GM18526 (cell line): ENCODE data around the gene REEP1.

Experiments used
- POLR2A ChIP-seq: IDR thresholded peaks from 3 replicates; pipeline ENCODE4 v1.6.1; 2011; ENCODE audit not compliant: insufficient read length; ENCODE audit errors: extremely low read depth

The REEP1 gene

DNA sequence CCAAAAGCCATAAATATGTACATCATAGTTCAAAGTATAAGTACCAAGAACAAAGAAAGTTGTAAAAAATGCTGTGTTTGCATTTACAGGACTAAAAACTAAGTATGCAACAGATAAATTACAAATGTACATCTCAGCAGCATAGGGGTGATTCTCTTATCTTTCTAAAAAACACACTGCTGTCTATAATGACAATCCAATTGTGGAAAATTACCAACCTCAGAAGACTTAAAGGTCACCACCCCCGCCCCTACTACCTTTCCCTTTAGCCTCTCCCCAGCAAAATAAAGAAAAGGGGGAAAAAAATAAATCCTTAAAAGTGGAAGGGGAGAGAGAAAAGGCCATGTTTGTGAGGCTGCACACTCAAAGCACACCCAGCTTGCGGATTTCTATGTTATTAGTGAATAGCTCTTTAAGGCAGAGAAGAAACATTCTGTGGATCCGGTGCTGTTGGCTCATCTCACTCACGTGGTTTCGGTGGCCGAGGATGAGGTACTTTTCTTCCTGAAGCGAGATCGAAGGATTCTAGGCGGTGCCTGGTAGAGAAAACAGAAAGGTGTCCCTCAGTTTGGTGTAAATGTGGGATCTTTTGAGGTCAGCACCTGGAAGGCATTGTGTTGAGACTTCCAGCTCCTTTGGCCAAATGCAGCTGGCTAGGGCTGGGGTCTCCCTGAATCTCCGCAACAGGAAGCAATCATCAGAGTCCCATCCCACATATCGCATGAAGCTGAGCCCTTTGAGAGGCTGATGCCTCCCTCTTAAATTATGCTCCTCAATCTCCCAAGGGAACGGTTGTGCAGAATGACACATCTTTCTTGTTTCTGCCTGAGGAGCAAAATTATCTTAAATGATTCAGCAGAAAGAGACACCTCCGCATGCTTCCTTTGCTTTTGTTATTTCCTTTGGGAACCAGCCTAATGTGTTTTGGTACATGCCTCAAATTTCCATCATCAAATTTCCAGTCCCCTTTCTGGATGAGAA, 120.6 kb downstream of the REEP1 start:
- TF ChIP-seq POLR2A: no peak

DNA sequence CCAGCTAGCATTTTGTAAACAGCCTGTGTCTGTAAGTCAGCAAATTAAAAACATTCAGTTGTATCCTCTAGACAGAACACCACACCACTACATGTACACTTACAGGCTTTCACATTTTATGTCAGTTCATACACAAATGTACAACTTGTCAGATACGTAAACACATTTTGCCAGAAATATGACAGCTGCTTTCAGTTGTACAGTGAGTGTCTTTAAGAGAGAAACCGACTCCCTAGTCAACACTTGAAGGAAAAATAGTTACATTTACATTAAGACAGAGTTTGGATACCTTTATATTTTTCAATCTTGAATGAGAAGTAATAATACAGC, 123.0 kb downstream of the REEP1 start:
- no peak for TF ChIP-seq POLR2A

DNA sequence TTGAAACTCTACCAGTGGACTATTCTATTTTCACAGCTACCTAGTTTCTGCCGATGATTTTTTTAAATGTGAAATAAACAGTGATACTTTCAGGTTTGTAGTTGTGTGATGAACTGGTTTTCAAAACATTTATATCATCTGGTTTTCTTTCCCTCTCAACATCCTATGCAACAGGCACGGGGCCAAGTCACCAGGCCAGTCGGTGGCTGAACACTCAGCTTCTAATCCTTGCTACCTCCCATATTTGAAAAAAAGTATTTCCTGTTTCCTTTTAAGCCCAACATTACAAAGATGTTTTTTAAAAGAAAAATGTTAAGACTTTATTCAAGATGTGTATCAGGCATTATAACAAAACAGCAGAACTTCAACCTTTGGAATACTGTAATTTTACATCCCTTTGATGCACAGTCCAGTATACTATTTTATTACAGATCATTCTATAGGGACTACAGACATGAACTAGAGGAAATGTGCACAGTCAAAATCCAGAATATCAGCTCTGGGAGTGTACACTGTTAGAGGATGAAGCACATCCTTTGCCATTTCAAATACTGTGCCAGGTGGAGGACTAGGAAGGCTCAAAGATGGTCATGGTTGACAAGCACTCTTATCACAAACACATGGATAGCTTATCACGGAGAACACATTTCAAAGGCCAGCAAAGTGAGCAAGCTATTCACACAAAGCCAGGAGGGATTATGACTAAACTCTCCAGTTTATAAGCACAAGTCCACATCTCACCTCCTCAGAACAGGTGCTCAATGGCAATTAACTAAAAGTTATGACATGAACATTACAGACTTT, 123.5 kb downstream of the REEP1 start:
- no peak for TF ChIP-seq POLR2A

DNA sequence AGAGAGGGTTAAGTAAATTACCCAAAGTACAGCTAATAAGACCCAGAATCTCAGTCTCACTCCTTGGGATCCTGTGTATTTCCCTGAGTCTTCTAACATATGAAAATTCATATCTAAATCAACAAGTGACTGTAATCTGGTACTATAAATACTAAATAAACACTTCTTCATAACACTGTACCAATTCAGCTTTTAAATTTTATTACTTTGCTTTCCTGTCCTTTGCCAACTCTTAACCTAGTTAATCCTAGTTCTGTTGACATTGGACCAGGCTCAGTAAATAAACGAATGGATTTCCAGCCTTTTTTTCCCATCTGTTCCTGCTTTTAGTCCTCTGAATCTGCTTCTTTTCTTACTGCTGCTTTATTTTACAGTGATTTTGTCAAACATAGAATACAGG, 124.4 kb downstream of the REEP1 start:
- no peak for TF ChIP-seq POLR2A

GRCh38 chr2:86211796-86212188, 125.6 kb downstream of the REEP1 start:
- TF ChIP-seq POLR2A: no peak

GRCh38 chr2:86211033-86211795, 126.2 kb downstream of the REEP1 start:
- TF ChIP-seq POLR2A: no peak

DNA sequence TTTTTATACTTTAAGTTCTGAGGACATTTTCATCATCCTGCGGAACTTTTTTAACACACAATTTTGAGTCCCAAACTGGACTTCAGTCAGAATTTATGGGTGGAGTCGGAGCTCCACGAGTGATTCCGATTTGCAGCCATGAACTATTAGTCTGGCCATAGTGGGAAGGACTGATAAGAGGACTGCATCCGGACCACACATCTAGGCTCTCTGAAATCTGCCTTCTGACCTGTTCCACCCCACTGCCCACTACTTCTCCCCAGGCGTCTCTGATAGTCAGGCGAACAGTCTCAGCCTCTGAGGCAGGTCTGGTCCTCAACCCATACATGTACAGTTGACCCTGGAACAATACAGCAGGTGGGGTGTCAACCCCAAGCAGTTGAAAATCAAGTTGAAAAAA, 133.0 kb downstream of the REEP1 start:
- TF ChIP-seq POLR2A: no peak

- TF ChIP-seq POLR2A: no peak
Observed at GRCh38 chr2:86203614-86204013, 133.8 kb downstream of the REEP1 start.

DNA sequence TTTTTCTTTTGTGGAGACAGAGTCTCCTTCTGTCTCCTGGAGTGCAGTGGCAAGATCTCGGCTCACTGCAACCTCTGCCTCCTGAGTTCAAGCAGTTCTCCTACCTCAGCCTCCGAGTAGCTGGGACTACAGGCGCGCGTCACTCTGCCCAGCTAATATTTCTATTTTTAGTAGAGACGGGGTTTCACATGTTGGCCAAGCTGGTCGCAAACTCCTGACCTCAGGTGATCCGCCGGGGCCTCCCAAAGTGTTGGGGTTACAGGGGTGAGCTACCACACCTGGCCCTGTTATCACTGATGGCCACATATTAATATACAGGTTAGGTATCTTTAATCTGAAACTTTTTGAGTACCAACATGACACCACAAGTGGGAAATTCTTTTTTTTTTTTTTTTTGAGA, 134.7 kb downstream of the REEP1 start:
- no peak for TF ChIP-seq POLR2A

DNA sequence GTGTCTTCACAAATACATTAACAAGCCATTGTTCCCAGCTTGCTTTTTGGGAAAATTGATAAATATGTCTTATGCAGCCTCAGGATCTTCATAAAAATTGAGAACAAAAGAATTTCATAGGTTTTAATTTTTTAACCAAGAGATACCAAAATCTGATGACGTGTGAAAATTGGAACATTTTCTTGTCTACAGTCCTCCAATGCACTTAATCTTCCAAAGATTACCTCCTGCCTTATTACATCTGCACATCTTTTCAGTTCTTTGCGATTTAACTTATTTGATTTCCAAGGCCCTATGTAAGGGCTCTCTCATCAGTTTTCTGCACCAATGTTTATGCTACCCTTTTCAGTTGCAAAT, 135.1 kb downstream of the REEP1 start:
- TF ChIP-seq POLR2A: no peak

DNA sequence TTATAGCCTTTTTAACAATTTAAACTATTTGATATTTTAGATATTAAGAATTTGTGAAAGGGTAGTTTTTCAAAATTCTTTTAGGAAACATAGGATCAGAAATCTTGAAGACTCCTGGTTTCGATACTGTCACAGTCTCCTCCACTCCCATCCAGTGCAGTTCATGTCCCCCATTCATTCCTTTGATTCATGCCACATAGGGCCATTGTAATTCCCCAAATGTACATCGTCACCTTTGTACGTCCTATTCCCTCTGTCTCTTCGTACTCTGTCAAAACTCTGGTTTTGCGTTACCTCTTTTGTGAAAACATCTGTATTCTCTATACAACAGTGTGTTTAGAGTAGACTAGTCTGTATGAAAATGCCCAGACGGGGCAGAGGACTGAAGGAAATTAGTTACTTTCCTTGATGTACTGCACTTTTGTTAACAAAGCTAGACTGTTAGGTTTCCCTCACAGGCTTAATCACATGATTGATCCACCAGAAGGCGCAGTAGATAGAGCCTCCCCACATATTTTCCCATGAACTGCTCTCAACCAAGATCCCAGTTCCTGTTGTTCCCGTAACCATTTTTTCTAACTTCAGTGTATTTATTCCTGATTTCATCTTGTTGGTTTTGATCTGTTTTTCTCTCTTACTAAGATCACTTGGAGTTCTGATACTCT, 135.6 kb downstream of the REEP1 start:
- no peak for TF ChIP-seq POLR2A

DNA sequence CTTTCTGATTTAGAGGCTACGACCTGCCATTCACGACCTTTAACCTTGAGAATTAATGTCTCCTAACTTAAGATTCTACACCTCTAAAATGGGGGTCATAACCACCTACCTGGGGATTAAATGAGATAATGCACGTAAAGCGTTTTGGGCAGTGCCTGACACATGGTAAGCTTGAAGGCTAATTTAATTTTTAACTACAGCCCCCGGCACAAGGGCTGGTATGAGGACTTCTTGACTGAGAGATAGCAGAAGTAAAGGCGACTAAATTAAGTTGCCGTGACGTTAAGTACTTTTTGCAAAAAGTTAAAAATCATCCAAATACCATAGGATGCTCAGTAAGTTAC, 137.6 kb downstream of the REEP1 start:
- TF ChIP-seq POLR2A: no peak

DNA sequence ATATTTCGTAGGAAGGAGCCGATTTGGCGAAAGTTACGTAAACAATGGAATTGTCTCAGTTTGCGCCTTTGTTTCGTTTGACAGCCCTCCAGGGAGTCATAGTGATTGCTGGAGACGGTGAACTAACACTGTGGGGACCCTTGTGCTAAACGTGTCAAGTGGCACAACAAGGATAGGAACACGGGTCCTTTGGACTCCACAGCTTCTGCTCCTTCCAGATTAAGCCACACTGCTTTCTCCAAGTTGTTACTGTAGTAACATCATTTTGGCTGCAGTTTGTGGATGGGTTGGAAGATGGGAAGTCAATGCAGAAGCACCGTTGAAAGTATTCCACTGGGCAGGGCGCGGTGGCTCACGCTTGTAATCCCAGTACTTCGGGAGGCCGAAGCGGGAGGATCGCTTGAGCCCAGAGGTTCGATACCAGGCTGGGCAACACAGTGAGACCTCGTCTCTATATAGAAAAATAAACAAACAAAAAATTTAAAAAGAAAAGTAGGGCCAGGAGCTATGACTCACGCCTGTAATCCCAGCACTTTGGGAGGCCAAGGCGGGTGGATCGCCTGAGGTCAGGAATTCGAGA, 141.5 kb downstream of the REEP1 start:
- TF ChIP-seq POLR2A: no peak

DNA sequence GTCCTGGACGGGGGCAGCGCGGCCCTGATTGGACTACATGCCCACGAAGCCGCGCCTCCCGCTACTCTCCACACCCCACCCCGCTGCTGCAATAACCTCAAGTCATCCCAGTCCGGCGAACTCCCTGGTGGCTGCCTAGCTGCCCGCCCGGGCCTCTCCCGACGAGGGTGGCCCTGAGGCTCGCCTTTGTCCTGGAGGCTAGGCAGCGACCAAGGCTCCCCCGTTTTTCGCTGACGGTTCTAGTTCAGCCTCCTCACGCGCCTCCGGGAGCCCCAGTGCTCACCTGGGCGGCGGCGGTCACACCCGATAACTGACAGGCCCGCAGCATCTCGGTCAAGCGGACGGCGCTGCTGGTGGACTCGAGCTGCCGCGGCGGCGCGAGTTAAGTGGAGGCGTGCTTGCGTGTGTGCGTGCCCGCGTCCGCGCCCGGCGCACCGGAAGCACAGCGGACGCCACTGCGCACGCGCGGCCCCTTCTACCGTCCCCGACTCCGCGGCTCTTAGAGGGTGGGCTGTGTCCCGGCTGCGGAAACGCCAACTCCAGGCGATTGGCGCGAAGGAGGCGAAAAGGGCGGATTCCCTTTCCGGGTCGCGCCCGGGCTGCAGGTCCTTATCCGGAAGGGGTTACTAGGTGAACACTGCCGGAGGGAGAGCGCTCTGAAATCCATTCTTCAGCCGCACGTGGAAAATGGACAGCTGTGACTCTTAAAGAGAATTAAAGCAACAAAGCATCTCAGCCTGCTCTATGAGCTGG, 142.2 kb downstream of the REEP1 start, which contains the start of gene IMMT:
TSS of gene IMMT (minus strand) at position 408 of the 753 bp plus-strand sequence. CDS start at position 328, 80 bp downstream.
- peak; percentile 86 for TF ChIP-seq POLR2A
